Neural cell (in vitro differentiated cells): ENCODE results near the gene L3MBTL1. TPM values are rescaled to one million over a fixed set of nuclear protein-coding genes. Genes with fewer than 3 reads are reported as not detected.

ENCODE experiments used
- H2AFZ ChIP-seq: fragments of 200-600, 300-800 bp; sonication (generic), shearing (Covaris generic); 2 replicates; pipeline ENCODE4 v1.6.0; 2014; ENCODE audit warnings: low read depth, mild to moderate bottlenecking, antibody characterized with exemption, low read length, moderate library complexity
- H3F3A ChIP-seq: fragments of 200-600 bp; shearing (Covaris generic); 2 replicates; pipeline ENCODE4 v1.6.1; 2016; ENCODE audit warnings: mild to moderate bottlenecking, moderate library complexity, mixed read lengths, antibody characterized with exemption, low read length; ENCODE audit not compliant: insufficient read depth, poor library complexity, severe bottlenecking
- H3K27ac ChIP-seq: fragments of 200-600, 300-800 bp; sonication (generic), shearing (Covaris generic); 2 replicates; pipeline ENCODE4 v1.5.1; 2014; ENCODE audit warnings: mild to moderate bottlenecking, low read length, moderate library complexity
- H3K27me3 ChIP-seq: fragments of 300-800, 200-600 bp; sonication (generic), shearing (Covaris generic); 2 replicates; pipeline ENCODE4 v1.6.0; 2014; ENCODE audit warnings: mild to moderate bottlenecking, low read depth, low read length, moderate library complexity; ENCODE audit not compliant: insufficient read depth
- H3K36me3 ChIP-seq: fragments of 300-800, 200-600 bp; sonication (generic), shearing (Covaris generic); 2 replicates; pipeline ENCODE4 v1.5.1; 2014; ENCODE audit warnings: mild to moderate bottlenecking, antibody characterized with exemption, low read length, moderate library complexity; ENCODE audit not compliant: insufficient read depth
- H3K4me2 ChIP-seq: fragments of 300-800, 200-600 bp; sonication (generic), shearing (Covaris generic); 2 replicates; pipeline ENCODE4 v1.6.0; 2014; ENCODE audit warnings: mild to moderate bottlenecking, low read length
- H3K4me3 ChIP-seq: fragments of 300-800, 200-600 bp; sonication (generic), shearing (Covaris generic); 2 replicates; pipeline ENCODE4 v1.5.1; 2014; ENCODE audit warnings: mild to moderate bottlenecking, low read length, moderate library complexity
- H3K79me2 ChIP-seq: fragments of 200-600 bp; shearing (Covaris generic); replicated peaks from 2 replicates; pipeline ENCODE4 v1.6.0; 2014; ENCODE audit warnings: mild to moderate bottlenecking, low read length, moderate library complexity; ENCODE audit not compliant: insufficient read depth
- H3K9ac ChIP-seq: fragments of 300-800, 200-600 bp; sonication (generic), shearing (Covaris generic); 2 replicates; pipeline ENCODE4 v1.6.1; 2016; ENCODE audit warnings: mild to moderate bottlenecking, low read length, mixed read lengths
- H3K9me2 ChIP-seq: fragments of 200-600 bp; shearing (Covaris generic); 2 replicates; pipeline ENCODE4 v1.6.1; 2016; ENCODE audit warnings: mild to moderate bottlenecking, low read length, mixed read lengths; ENCODE audit not compliant: insufficient read depth
- H3K9me3 ChIP-seq: fragments of 200-600, 300-800 bp; sonication (generic), shearing (Covaris generic); 2 replicates; pipeline ENCODE4 v1.6.1; 2016; ENCODE audit warnings: mild to moderate bottlenecking, mixed run types, low read length, moderate library complexity, mixed read lengths
- H4K20me1 ChIP-seq: fragments of 200-600 bp; shearing (Covaris generic); 2 replicates; pipeline ENCODE4 v1.6.1; 2016; ENCODE audit warnings: mild to moderate bottlenecking, mixed run types; ENCODE audit not compliant: insufficient read depth
- CTCF ChIP-seq: fragments of 450-650 bp; IDR thresholded peaks from 2 replicates; pipeline ENCODE4 v1.5.1; 2014; ENCODE audit warnings: antibody characterized with exemption, mild to moderate bottlenecking, moderate library complexity; ENCODE audit not compliant: poor library complexity, severe bottlenecking
- EP300 ChIP-seq: fragments of 450-650 bp; conservative IDR thresholded peaks from 2 replicates; pipeline ENCODE4 v1.6.1; 2014; ENCODE audit warnings: antibody characterized with exemption, mild to moderate bottlenecking, moderate library complexity; ENCODE audit not compliant: poor library complexity, severe bottlenecking
- EZH2 ChIP-seq: fragments of 200-600, 300-800 bp; shearing (Covaris generic), sonication (generic); IDR thresholded peaks from 2 replicates; pipeline ENCODE4 v1.6.1; 2014; ENCODE audit warnings: antibody characterized with exemption, low read length, borderline replicate concordance, mild to moderate bottlenecking; ENCODE audit not compliant: insufficient read depth, poor library complexity, severe bottlenecking
- MXI1 ChIP-seq: fragments of 450-650 bp; conservative IDR thresholded peaks from 2 replicates; pipeline ENCODE4 v1.6.1; 2014; ENCODE audit warnings: antibody characterized with exemption, mild to moderate bottlenecking; ENCODE audit not compliant: poor library complexity, severe bottlenecking
- POLR2AphosphoS5 ChIP-seq: IDR thresholded peaks from 2 replicates; pipeline ENCODE4 v1.6.1; 2012
- RAD21 ChIP-seq: fragments of 450-650 bp; conservative IDR thresholded peaks from 2 replicates; pipeline ENCODE4 v1.6.1; 2014; ENCODE audit warnings: antibody characterized with exemption, mild to moderate bottlenecking, moderate library complexity
- REST ChIP-seq: IDR thresholded peaks from 2 replicates; pipeline ENCODE4 v1.6.1; 2012; ENCODE audit warnings: borderline replicate concordance
- SMC3 ChIP-seq: fragments of 450-650 bp; conservative IDR thresholded peaks from 2 replicates; pipeline ENCODE4 v1.6.1; 2014; ENCODE audit warnings: antibody characterized with exemption, mild to moderate bottlenecking, moderate library complexity; ENCODE audit not compliant: poor library complexity
- TAF1 ChIP-seq: IDR thresholded peaks from 2 replicates; pipeline ENCODE4 v1.6.1; 2012; ENCODE audit warnings: low read depth
- polyA plus RNA-seq: library from polyadenylated mRNA; depleted of rRNA; stranded (reverse); fragments of >200 nt; gene quantifications from 2 replicates; pipeline ENCODE4 v1.2.3, GENCODE V29; 2014

The L3MBTL1 gene
- polyA plus RNA-seq, 1 donor from 2014 or later = 22.0 TPM

GRCh38 chr20:43460830-43461200 is 46.7 kb upstream of the L3MBTL1 start:
- no peak overlapping the region for H3K4me2 ChIP-seq
- TF ChIP-seq POLR2AphosphoS5 = no peak
- no peak for TF ChIP-seq REST
- no peak for TF ChIP-seq MXI1
- TF ChIP-seq CTCF = no peak
- no peak for TF ChIP-seq RAD21
- no peak for TF ChIP-seq EP300
- TF ChIP-seq EZH2 = no peak
- TF ChIP-seq SMC3 = no peak
- no peak for TF ChIP-seq TAF1
- no peak overlapping the region for H2AFZ ChIP-seq
- H3K4me3 ChIP-seq = no peak overlapping the region
- peaks cover 15% of the 10 kb centered on the region for H4K20me1 ChIP-seq
- H3K9me3 ChIP-seq = no peaks in the 10 kb centered on the region
- H3K36me3 ChIP-seq = peaks cover 35% of the 10 kb centered on the region
- H3F3A ChIP-seq = no peaks in the 10 kb centered on the region
- no peak overlapping the region for H3K27ac ChIP-seq
- no peaks in the 10 kb centered on the region for H3K27me3 ChIP-seq
- H3K9ac ChIP-seq = no peak overlapping the region
- H3K79me2 ChIP-seq = peaks cover 41% of the 10 kb centered on the region
- no peaks in the 10 kb centered on the region for H3K9me2 ChIP-seq

- peaks cover 41% of the 10 kb centered on the region for H3K79me2 ChIP-seq
- H3K27me3 ChIP-seq = no peaks in the 10 kb centered on the region
- H3K9ac ChIP-seq = no peak overlapping the region
- no peak overlapping the region for H2AFZ ChIP-seq
- no peaks in the 10 kb centered on the region for H3K9me2 ChIP-seq
- peak overlapping the region; percentile 21 for H3K4me3 ChIP-seq
- no peak overlapping the region for H3K27ac ChIP-seq
- TF ChIP-seq EP300 = no peak
- no peak for TF ChIP-seq MXI1
- no peak for TF ChIP-seq SMC3
- peaks cover 15% of the 10 kb centered on the region for H4K20me1 ChIP-seq
- no peaks in the 10 kb centered on the region for H3K9me3 ChIP-seq
- H3F3A ChIP-seq = no peaks in the 10 kb centered on the region
- H3K36me3 ChIP-seq = peaks cover 35% of the 10 kb centered on the region
- H3K4me2 ChIP-seq = peak overlapping the region; percentile 50
Measured at GRCh38 chr20:43461894-43462659, 45.4 kb upstream of the L3MBTL1 start.
